Measurements from ENCODE around the gene E2F7.
A peak's percentile ranks its signal among the peaks of the same experiment; 100 is the strongest.

The E2F7 gene

GRCh38 chr12:77010691-77011548, 54.4 kb downstream of the E2F7 start:
- peak; percentile 28 for DNase-seq

- DNase-seq = no peak
Measured at GRCh38 chr12:77007476-77007875, 57.9 kb downstream of the E2F7 start.

- no peak for DNase-seq
Measured at GRCh38 chr12:77005611-77006098, 59.7 kb downstream of the E2F7 start.

- no peak for DNase-seq
Measured at GRCh38 chr12:77003914-77004313, 61.5 kb downstream of the E2F7 start.

- DNase-seq = no peak
Measured at GRCh38 chr12:77003246-77003645, 62.1 kb downstream of the E2F7 start.

- no peak for DNase-seq
Measured at GRCh38 chr12:77002382-77002781, 63.0 kb downstream of the E2F7 start.

- no peak for DNase-seq
Measured at GRCh38 chr12:77001276-77001675, 64.1 kb downstream of the E2F7 start.

GRCh38 chr12:76998908-76999556, 66.3 kb downstream of the E2F7 start:
- DNase-seq = no peak

GRCh38 chr12:76998386-76998785, 67.0 kb downstream of the E2F7 start:
- DNase-seq = no peak

- DNase-seq = no peak
Measured at GRCh38 chr12:76997011-76997780, 68.2 kb downstream of the E2F7 start.

GRCh38 chr12:76990716-76991115, 74.7 kb downstream of the E2F7 start:
- no peak for DNase-seq

GRCh38 chr12:76984566-76984965, 80.8 kb downstream of the E2F7 start:
- DNase-seq = no peak

GRCh38 chr12:76983420-76983819, 81.9 kb downstream of the E2F7 start:
- DNase-seq = no peak

GRCh38 chr12:76980196-76980595, 85.2 kb downstream of the E2F7 start:
- DNase-seq = no peak

GRCh38 chr12:76976777-76977382, 88.5 kb downstream of the E2F7 start:
- no peak for DNase-seq
